Measurements from ENCODE around the gene ZNF836. TPM values are rescaled to one million over a fixed set of nuclear protein-coding genes. Genes with fewer than 3 reads are reported as not detected.

ZNF836 gene
- total RNA-seq, 1 donor from 2014 or later = 6.3 TPM

Other genes starting within 250 kb of the ZNF836 start
- gene ZNF613, start 244.1 kb downstream of the ZNF836 start, total RNA-seq = 3.5 and 5.0 TPM in 2 replicates
- gene ZNF350, start 184.8 kb downstream of the ZNF836 start, total RNA-seq = 7.4 and 8.4 TPM in 2 replicates
- 5.9 and 6.9 TPM in 2 replicates for gene ZNF615, start 163.4 kb downstream of the ZNF836 start, total RNA-seq
- gene ZNF614, start 143.2 kb downstream of the ZNF836 start, total RNA-seq = 11.0 and 12.7 TPM in 2 replicates
- gene ZNF432, start 122.8 kb downstream of the ZNF836 start, total RNA-seq = 10.8 and 13.8 TPM in 2 replicates
- 12.5 and 12.9 TPM in 2 replicates for gene ZNF841, start 75.9 kb downstream of the ZNF836 start, total RNA-seq
- gene ZNF616, start 31.7 kb downstream of the ZNF836 start, total RNA-seq = 6.1 and 7.1 TPM in 2 replicates
- 226 and 237 TPM in 2 replicates for gene PPP2R1A, start 18.4 kb upstream of the ZNF836 start, total RNA-seq
- 18.2 and 19.9 TPM in 2 replicates for gene ZNF766, start 98.0 kb upstream of the ZNF836 start, total RNA-seq
- gene ZNF480, start 125.5 kb upstream of the ZNF836 start, total RNA-seq = 4.2 and 5.0 TPM in 2 replicates
- gene ZNF610, start 164.6 kb upstream of the ZNF836 start, total RNA-seq = 0.12 and 0.85 TPM in 2 replicates
- 6.3 and 9.0 TPM in 2 replicates for gene ZNF880, start 198.3 kb upstream of the ZNF836 start, total RNA-seq
- 5.7 and 7.9 TPM in 2 replicates for gene ZNF528, start 226.2 kb upstream of the ZNF836 start, total RNA-seq